Lower leg skin (tissue), 4 donors: ENCODE measurements around the gene CFC1. TPM values are rescaled to one million over a fixed set of nuclear protein-coding genes. Genes with fewer than 3 reads are reported as not detected.
"Not testable (repeated sequence)": the region's sequence is repeated elsewhere in the genome, so short reads cannot be mapped to it uniquely, and the experiment has no call there.

Experiments
- DNase-seq, 2 donors: peaks; one replicate each; pipeline ENCODE4 v3.0.0-alpha.2; 2019; ENCODE audit warnings: low spot score in 2 of 2
- H3K4me3 ChIP-seq: fragments of 200-600 bp; sonication (generic); 2 replicates; pipeline ENCODE4 v1.5.1; 2017; ENCODE audit warnings: mild to moderate bottlenecking, low read depth; ENCODE audit not compliant: poor library complexity, severe bottlenecking
- WGBS, 2 donors: methylation state at CpG; one replicate each; pipeline ENCODE4 v1.1.5; 2018; 5-methylcytosine and 5-hydroxymethylcytosine counted together
- intact Hi-C: fragments of 100-400 bp; cut with DNase I; formaldehyde crosslinking; loops from one replicate; pipeline ENCODE4 v1.15.0; 2023; ENCODE audit warnings: low total_unique reads
- total RNA-seq, 4 donors: library from RNA; depleted of rRNA; stranded (reverse); fragments of >200 nt; gene quantifications; one replicate each; pipeline ENCODE4 v1.1.0, GENCODE V29; 2016

Gene CFC1
- total RNA-seq, 4 donors from 2014 or later = not detected

- DNase-seq, intact Hi-C loops, H3K4me3 ChIP-seq: not testable (repeated sequence)
- 31 to 41% methylated on average over 8 of the region's 40 CpGs for WGBS, 2 donors
Measured at GRCh38 chr2:130592791-130593414, 6.5 kb downstream of the CFC1 start.

- DNase-seq, intact Hi-C loops: not testable (repeated sequence)
- WGBS, 2 donors = 10 to 16% methylated on average over 6 to 7 of the region's 7 CpGs
Measured at GRCh38 chr2:130590842-130591359, 8.5 kb downstream of the CFC1 start.

DNA sequence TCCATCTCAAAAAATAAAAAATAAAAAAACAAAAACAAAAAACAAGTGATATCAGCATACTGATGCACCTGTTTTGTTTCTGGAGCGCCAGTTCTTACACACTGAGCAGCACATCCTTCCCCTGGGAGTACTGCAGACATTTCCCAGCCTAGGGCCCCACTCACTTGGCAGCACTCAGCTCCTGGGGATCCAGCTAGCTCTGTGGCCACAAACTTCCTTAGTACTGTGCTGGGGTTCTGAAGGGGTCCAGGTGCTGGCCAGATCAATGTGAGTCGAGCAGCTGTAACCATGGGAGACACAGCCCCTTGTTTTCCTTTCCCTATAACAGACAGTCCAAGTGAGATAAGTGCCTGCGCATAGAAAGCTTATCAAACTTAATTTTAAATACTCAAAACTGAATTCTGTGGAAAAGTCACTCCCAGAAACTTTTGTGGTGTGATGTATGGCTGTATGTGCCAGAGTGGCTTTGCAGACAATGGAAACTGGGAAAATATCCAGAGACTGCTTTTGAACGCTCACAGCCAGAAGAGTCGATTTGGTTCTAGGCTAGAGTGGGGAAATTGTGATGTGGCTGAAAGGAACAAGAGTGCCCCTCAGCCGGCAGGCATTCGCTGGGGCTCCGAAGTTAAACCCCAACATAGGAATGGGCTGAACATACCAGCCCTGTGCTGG lies 9.1 kb downstream of the CFC1 start:
- intact Hi-C loops = not testable (repeated sequence)
- WGBS, 2 donors = 18 to 34% methylated on average over 5 of the region's 8 CpGs
- peak in 1 of 2 donors; percentile 64 for DNase-seq

More at GRCh38 chr2:130590842-130591359, 8.5 kb downstream of the CFC1 start:
- not testable (repeated sequence) for H3K4me3 ChIP-seq

GRCh38 chr2:130588688-130589458 lies 10.5 kb downstream of the CFC1 start:
- peak in 1 of 2 donors; percentile 15 for DNase-seq
- H3K4me3 ChIP-seq, intact Hi-C loops: not testable (repeated sequence)
- 88 to 100% methylated on average over 1 to 3 of the region's 11 CpGs for WGBS, 2 donors

More for the DNA sequence above, 9.1 kb downstream of the CFC1 start:
- H3K4me3 ChIP-seq = not testable (repeated sequence)

GRCh38 chr2:130584726-130585125 lies 14.6 kb downstream of the CFC1 start:
- intact Hi-C loops, H3K4me3 ChIP-seq: not testable (repeated sequence)
- 95% methylated on average over 2 of the region's 4 CpGs; no CpG with 5 or more reads in 1 of the 2 donors for WGBS, 2 donors
- DNase-seq = peak in 1 of 2 donors; percentile 53

DNA sequence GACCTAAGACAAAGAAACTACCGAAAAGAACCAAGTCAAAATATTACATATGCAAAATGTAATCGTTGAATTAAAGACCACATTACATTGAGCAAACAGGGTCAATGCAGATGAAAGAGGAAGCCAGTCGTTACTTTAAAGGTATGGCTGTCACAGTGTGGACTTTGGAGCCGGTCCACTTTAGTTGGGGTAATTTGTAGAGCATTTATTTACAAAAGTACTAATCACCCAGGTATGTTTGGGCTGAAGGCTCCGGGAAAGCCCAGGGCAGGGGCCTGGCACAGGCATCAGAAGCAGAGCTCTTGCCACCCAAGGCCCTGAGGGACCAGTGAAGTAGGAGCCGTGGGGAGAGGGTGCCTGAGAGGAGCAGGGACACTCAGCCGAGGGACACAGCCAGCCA lies 15.8 kb downstream of the CFC1 start:
- intact Hi-C loops, H3K4me3 ChIP-seq: not testable (repeated sequence)
- WGBS, 2 donors = 74 to 79% methylated on average over 4 to 5 of the region's 7 CpGs
- DNase-seq = peak in 1 of 2 donors; percentile 2

DNA sequence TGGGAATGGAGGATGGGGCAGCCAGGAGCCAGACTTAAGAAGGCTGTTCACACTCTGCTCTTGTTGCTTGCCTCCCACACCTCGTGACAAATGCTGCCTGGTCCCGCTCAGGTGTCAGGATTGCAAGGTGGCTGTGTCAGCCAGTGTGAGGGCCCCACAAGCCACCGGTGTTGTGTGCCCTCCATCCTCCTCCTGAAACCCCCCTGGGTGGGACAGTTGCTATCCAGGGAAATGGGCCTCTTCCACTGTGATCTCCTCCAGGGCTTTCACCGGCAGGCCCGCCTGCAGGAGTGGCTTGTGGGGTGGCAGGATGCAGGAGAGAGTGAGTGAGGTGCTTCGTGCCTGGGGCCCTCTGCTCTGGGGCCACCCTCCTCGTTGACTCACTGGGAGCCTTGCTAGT lies 16.4 kb downstream of the CFC1 start:
- peak in 1 of 2 donors; percentile 67 for DNase-seq
- intact Hi-C loops, H3K4me3 ChIP-seq: not testable (repeated sequence)
- WGBS, 2 donors = 63 to 87% methylated on average over 2 to 3 of the region's 7 CpGs

DNA sequence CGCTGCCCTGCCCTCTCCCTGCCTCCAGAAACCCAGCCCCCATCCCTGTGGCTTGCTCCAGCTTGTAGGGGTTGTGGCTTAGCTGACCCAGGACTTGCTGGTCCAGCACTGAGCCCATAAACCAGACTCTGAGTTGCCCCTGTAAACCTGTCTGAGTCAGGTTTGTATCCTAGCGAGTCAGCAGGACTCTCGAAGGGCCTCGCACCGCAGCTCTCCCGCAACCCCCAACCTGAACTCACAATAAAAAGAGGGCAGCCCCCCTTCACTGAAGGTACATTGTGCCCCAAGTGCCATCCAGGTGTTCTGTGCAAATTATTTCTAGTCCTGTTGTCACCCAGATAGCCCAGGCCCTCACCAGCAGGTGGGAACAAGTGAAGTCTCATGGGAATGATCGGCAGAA lies 17.9 kb downstream of the CFC1 start:
- peak in 1 of 2 donors; percentile 61 for DNase-seq
- H3K4me3 ChIP-seq, intact Hi-C loops: not testable (repeated sequence)
- WGBS, 2 donors = 85% methylated on average over 4 of the region's 7 CpGs; no CpG with 5 or more reads in 1 of the 2 donors

DNA sequence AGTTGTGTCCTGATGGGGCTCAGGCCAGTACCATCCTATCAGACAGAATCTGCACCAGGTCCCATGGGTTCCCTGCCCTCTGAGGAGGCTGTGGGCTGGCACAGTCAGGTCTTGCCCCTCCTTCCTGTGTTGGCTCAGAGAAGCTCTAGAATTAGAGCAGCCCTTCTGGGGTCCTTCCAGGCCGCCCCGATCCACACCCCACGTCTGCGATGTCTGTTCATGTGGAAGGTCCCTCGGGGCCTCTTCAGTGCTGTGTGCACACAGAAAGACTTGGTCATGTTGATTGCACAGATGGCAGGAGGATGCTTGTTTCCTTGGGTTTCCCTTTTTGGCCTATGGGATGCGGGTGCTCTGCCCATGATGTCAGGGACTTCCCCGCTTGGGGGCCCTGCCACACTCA lies 20.3 kb downstream of the CFC1 start:
- WGBS, 2 donors = 81 to 83% methylated on average over 5 of the region's 7 CpGs
- DNase-seq = peak in 1 of 2 donors; percentile 32
- intact Hi-C loops, H3K4me3 ChIP-seq: not testable (repeated sequence)

- DNase-seq, H3K4me3 ChIP-seq, intact Hi-C loops: not testable (repeated sequence)
- WGBS, 2 donors = no CpG with 5 or more reads among the region's 4 CpGs
Measured at GRCh38 chr2:130577559-130577958, 21.8 kb downstream of the CFC1 start.

- no CpG with 5 or more reads among the region's 8 CpGs for WGBS, 2 donors
- DNase-seq, H3K4me3 ChIP-seq, intact Hi-C loops: not testable (repeated sequence)
Measured at GRCh38 chr2:130576209-130576784, 23.1 kb downstream of the CFC1 start.

GRCh38 chr2:130574230-130574629 lies 25.1 kb downstream of the CFC1 start:
- H3K4me3 ChIP-seq, intact Hi-C loops: not testable (repeated sequence)
- WGBS, 2 donors = 72% methylated on average over 5 of the region's 13 CpGs; no CpG with 5 or more reads in 1 of the 2 donors
- peak in 1 of 2 donors; percentile 64 for DNase-seq

DNA sequence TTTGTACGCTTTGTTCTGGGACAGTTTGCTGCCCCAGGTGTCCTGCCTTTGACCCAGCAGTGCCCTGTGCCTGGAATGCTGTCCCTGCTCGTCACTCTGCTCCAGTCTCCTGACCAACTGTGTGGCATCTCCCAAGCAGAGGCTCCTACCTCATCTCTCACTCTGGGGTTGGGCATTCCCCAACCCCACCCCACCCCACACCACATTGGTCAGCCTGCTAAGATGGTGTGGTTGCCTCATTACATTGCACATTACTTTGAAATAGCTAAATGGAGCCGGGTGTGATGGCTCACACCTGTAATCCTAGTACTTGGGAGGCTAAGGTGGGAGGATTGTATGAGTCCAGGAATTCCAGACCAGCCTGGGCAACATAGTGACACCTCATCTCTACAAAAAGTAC lies 27.4 kb downstream of the CFC1 start:
- WGBS, 2 donors = no CpG with 5 or more reads among the region's 3 CpGs
- DNase-seq, H3K4me3 ChIP-seq, intact Hi-C loops: not testable (repeated sequence)

DNA sequence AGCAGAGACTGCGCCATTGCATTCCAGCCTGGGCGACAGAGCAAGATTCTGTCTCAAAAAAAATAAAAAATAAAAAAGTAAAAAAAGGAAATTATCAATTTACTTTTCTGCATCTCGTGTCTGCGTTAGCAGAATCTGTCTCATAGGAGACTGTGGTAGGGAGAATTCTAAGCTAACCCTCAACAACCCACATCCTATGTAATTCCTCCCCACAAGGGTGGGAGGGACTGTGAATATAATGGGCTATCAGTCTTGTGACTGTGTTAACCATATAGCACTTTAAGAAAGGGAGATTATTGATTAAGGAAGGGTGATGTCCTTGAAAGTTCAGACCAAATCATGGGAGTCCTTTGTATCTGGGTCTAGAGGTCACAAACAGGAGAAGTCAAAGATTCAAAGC lies 33.2 kb downstream of the CFC1 start:
- DNase-seq, H3K4me3 ChIP-seq, intact Hi-C loops: not testable (repeated sequence)
- no CpG with 5 or more reads among the region's 4 CpGs for WGBS, 2 donors
